ENCODE measurements around the gene ATXN1.

GRCh38 chr6:16360365-16360764 lies 400.9 kb downstream of the ATXN1 start:
- no peak for TF ChIP-seq EZH2 (IDR thresholded peaks at IDR 0.05; ENCODE audit: low read depth, low read length, severe bottlenecking)
- TF ChIP-seq CBX8 (IDR thresholded peaks at IDR 0.05; ENCODE audit: borderline replicate concordance, low read depth, low read length), result no peak
- no peak for TF ChIP-seq ASH2L (IDR thresholded peaks at IDR 0.05; ENCODE audit: low read length)
- no peak for TF ChIP-seq CHD2 (IDR thresholded peaks at IDR 0.05; ENCODE audit: low read length)
- no peak for TF ChIP-seq CTCF (IDR thresholded peaks at IDR 0.05; ENCODE audit: control extremely low read depth in 1 of 3, insufficient read depth in 1 of 3, low read depth in 1 of 3, low read length in 3 of 3)
- TF ChIP-seq E2F6 (IDR thresholded peaks at IDR 0.05), result no peak
- no peak for TF ChIP-seq POLR2AphosphoS5 (IDR thresholded peaks at IDR 0.05; ENCODE audit: low read depth, low read length)
- TF ChIP-seq GABPA (IDR thresholded peaks at IDR 0.05; ENCODE audit: borderline replicate concordance, insufficient read depth, low read length), result no peak
- no peak for TF ChIP-seq POLR2A (IDR thresholded peaks at IDR 0.05; ENCODE audit: control extremely low read depth in 1 of 2, low read depth in 2 of 2, low read length in 2 of 2)
- TF ChIP-seq CREB1 (IDR thresholded peaks at IDR 0.05), result no peak
- TF ChIP-seq USF2 (IDR thresholded peaks at IDR 0.05; ENCODE audit: low read length), result no peak
- no peak for TF ChIP-seq ZNF274 (IDR thresholded peaks at IDR 0.05; ENCODE audit: borderline replicate concordance, extremely low read depth, low read length)
